Stomach (tissue), 9 donors: ENCODE data around the gene VPS41. TPM values are rescaled to one million over a fixed set of nuclear protein-coding genes. Genes with fewer than 3 reads are reported as not detected.
"Not testable (repeated sequence)": the region's sequence is repeated elsewhere in the genome, so short reads cannot be mapped to it uniquely, and the experiment has no call there.

Experiments
- DNase-seq, 2 donors: peaks; one replicate each; pipeline versions ENCODE4 v3.0.0 to v3.0.0-alpha.2; 2013 to 2019
- H3K27ac ChIP-seq, 5 donors: fragments of 200-600 bp in 4 of 5; sonication (generic) in 4 of 5; one replicate each; pipeline ENCODE4 v1.5.1; 2013 to 2019; ENCODE audit warnings: mild to moderate bottlenecking in 1 of 5, moderate library complexity in 1 of 5
- H3K27me3 ChIP-seq, 3 donors: fragments of 200-600 bp; sonication (generic); one replicate each; pipeline ENCODE4 v1.5.1; 2017 to 2019; ENCODE audit warnings: mixed run types in 1 of 3
- H3K36me3 ChIP-seq, 4 donors: fragments of 200-600 bp; sonication (generic); 1 replicate in 3 of 4; 2 replicates in 1 of 4; pipeline ENCODE4 v1.5.1; 2016 to 2019
- H3K4me1 ChIP-seq, 4 donors: fragments of 200-600 bp; sonication (generic); one replicate each; pipeline ENCODE4 v1.5.1; 2016 to 2019
- H3K4me3 ChIP-seq, 4 donors: fragments of 200-600 bp; sonication (generic) in 3 of 4; one replicate each; pipeline ENCODE4 v1.5.1; 2016 to 2019; ENCODE audit warnings: mild to moderate bottlenecking in 1 of 4
- H3K9me3 ChIP-seq, 4 donors: fragments of 200-600 bp; sonication (generic); one replicate each; pipeline ENCODE4 v1.5.1; 2016 to 2019
- EP300 ChIP-seq: sonication (generic); formaldehyde crosslinking; IDR thresholded peaks from one replicate; pipeline ENCODE4 v1.6.1; 2017; ENCODE audit warnings: antibody characterized with exemption
- POLR2A ChIP-seq, 4 donors: fragments of 450-650 bp; IDR thresholded peaks; one replicate each; pipeline ENCODE4 v1.6.1; 2016; ENCODE audit warnings: antibody characterized with exemption in 4 of 4, control low read depth in 2 of 4, mild to moderate bottlenecking in 1 of 4, moderate library complexity in 1 of 4
- POLR2AphosphoS5 ChIP-seq, 3 donors: sonication (generic); formaldehyde crosslinking; IDR thresholded peaks; one replicate each; pipeline ENCODE4 v1.6.1; 2016; ENCODE audit warnings: antibody characterized with exemption in 3 of 3
- WGBS, 5 donors: extraction: QIAGEN DNeasy Blood & Tissue Kit in 3 of 5; methylation state at CpG; one replicate each; pipeline versions ENCODE4 v1.1.5 to v1.1.7; 2013 to 2018; 5-methylcytosine and 5-hydroxymethylcytosine counted together
- intact Hi-C: fragments of 100-400 bp; cut with DNase I; formaldehyde crosslinking; loops from one replicate; pipeline ENCODE4 v1.15.1; 2023; ENCODE audit warnings: low total_unique reads
- polyA plus RNA-seq, 3 donors: library from polyadenylated mRNA; stranded (reverse); fragments of 200-250 nt; gene quantifications; one replicate each; pipeline ENCODE4 v1.2.3, GENCODE V29; 2013
- total RNA-seq, 5 donors: library from RNA; depleted of rRNA; stranded (reverse); fragments of >200 nt; gene quantifications; one replicate each; pipeline versions ENCODE4 v1.1.0 to v1.2.3, GENCODE V29; 2014 to 2016
- TF ChIP-seq, protein P1 (sequence below), 7 experiments: fragments of 450-650 bp in 4 of 7; fragments of 200-600 bp in 3 of 7; sonication (generic) in 3 of 7; IDR thresholded peaks; one replicate each; pipeline ENCODE4 v1.5.1; 2016 to 2019; ENCODE audit warnings: antibody characterized with exemption in 7 of 7, control low read depth in 2 of 7, mild to moderate bottlenecking in 1 of 7
- donor health status: healthy with polysubstance abuse.
- donor health status: Bipolar disorder and iron deficiency.
- donor health status: healthy.

Gene VPS41
- total and polyA plus RNA-seq, 8 donors, result 8.2 to 122 (median 41.4) TPM

DNA sequence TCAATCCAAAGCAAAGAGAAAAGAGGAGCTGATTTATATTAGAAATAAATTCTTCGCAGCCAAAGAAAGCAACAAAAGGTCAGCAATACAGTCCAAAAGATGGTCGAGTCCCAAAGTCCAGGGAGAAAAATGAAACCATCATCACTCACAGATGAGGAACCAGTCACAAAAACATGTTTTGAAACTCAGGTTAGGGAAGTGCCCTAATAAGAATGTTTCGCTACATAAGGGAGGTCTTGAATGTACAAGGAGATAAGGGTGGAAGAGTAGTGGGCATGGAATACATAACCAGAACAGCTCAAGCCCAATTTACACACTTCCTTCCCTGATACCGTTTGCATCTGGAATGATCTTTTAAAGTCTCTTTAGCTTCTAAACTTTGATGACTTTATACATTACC is 53.6 kb downstream of the VPS41 start:
- TF ChIP-seq POLR2A (IDR thresholded peaks at IDR 0.05), result no peak
- TF ChIP-seq, protein P1, sequence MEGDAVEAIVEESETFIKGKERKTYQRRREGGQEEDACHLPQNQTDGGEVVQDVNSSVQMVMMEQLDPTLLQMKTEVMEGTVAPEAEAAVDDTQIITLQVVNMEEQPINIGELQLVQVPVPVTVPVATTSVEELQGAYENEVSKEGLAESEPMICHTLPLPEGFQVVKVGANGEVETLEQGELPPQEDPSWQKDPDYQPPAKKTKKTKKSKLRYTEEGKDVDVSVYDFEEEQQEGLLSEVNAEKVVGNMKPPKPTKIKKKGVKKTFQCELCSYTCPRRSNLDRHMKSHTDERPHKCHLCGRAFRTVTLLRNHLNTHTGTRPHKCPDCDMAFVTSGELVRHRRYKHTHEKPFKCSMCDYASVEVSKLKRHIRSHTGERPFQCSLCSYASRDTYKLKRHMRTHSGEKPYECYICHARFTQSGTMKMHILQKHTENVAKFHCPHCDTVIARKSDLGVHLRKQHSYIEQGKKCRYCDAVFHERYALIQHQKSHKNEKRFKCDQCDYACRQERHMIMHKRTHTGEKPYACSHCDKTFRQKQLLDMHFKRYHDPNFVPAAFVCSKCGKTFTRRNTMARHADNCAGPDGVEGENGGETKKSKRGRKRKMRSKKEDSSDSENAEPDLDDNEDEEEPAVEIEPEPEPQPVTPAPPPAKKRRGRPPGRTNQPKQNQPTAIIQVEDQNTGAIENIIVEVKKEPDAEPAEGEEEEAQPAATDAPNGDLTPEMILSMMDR (IDR thresholded peaks at IDR 0.05), result no peak
- TF ChIP-seq EP300, result no peak
- no peak for TF ChIP-seq POLR2AphosphoS5 (IDR thresholded peaks at IDR 0.05)
- Histone ChIP-seq H3K4me3 (no peak overlapping the region), H3K9me3 (no peaks in the 10 kb centered on the region), H3K36me3 (peaks cover 0 to 4% (median 0%) of the 10 kb centered on the region in 4 donors), H3K27me3 (no peaks in the 10 kb centered on the region), H3K27ac (no peak overlapping the region), H3K4me1 (no peaks in the 10 kb centered on the region)
- 67 to 93% (median 83%) methylated on average over 4 of the region's 4 CpGs for WGBS, 5 donors
- intact Hi-C loops, result no loop called here
- DNase-seq, result no peak

DNA sequence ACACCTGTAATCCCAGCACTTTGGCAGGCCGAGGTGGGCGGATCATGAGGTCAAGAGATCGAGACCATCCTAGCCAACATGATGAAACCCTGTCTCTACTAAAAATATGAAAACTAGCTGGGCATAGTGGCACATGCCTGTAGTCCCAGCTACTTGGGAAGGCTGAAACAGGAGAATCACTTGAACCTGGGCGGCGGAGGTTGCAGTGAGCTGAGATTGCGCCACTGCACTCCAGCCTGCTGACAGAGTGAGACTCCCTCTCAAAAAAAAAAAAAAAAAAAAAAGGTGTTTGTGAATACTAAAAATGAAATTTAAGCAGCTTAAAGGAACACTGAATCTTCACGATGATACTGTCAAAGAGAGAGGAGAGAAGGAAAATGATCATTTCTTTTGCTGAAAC is 54.0 kb downstream of the VPS41 start:
- H3K9me3 ChIP-seq, DNase-seq, H3K27me3 ChIP-seq, H3K4me1 ChIP-seq, intact Hi-C loops, H3K4me3 ChIP-seq, H3K36me3 ChIP-seq, H3K27ac ChIP-seq: not testable (repeated sequence)
- 95 to 98% (median 98%) methylated on average over 7 of the region's 7 CpGs for WGBS, 5 donors

DNA sequence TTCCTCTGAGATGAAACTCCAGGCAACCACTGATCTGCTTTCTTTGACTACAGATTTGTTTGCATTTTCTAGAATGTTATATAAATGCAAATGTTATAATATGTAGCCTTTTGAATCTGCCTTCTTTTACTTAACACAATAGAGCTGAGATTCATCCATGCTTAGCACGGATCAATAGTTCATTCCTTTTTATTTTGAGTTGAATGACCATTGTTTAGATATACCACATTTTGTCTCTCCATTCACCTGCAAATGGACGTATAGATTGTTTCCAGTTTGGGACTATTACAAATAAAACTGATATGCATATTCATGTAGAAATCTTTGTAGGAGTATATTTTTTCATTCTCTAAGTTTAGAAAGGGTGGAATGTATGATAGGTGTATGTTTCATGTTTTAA is 57.7 kb downstream of the VPS41 start:
- no peaks in the 10 kb centered on the region for H3K4me1 ChIP-seq
- H3K27ac ChIP-seq, result no peak overlapping the region
- H3K9me3 ChIP-seq, result no peaks in the 10 kb centered on the region
- no peak overlapping the region for H3K4me3 ChIP-seq
- 86 to 90% (median 89%) methylated on average over 2 of the region's 2 CpGs for WGBS, 5 donors
- no peaks in the 10 kb centered on the region for H3K27me3 ChIP-seq
- intact Hi-C loops, result no loop called here
- no peak for DNase-seq
- H3K36me3 ChIP-seq, result peaks cover 0 to 10% (median 6%) of the 10 kb centered on the region in 4 donors
- TF ChIP-seq POLR2AphosphoS5 (IDR thresholded peaks at IDR 0.05) (no peak), POLR2A (IDR thresholded peaks at IDR 0.05) (no peak), EP300 (no peak)
- TF ChIP-seq, protein P1 (IDR thresholded peaks at IDR 0.05), result no peak

DNA sequence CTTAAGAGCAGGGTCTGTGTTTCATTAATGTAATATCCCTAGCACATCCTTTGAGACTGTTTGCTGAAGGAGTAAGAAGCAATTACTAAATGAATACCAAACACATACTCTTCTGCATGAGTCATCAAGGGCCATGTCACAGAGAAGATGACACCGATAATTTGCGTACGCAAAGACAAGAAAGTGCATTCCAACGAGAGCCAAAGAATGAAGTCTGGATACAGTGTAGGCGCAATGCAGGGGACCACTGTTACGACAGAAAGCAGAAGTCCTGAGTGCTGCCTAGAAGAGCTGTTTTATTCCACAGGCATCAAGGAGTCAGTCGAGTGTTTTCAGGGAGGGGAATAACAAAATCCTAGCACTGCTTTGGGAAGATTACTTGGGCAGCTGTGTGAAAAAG is 62.7 kb downstream of the VPS41 start:
- WGBS, 5 donors, result 79 to 90% (median 85%) methylated on average over 7 of the region's 7 CpGs
- Histone ChIP-seq H3K27me3 (no peaks in the 10 kb centered on the region), H3K36me3 (peaks cover 0 to 10% (median 6%) of the 10 kb centered on the region in 4 donors), H3K4me3 (no peak overlapping the region), H3K9me3 (no peaks in the 10 kb centered on the region), H3K27ac (no peak overlapping the region), H3K4me1 (no peaks in the 10 kb centered on the region)
- TF ChIP-seq POLR2A (IDR thresholded peaks at IDR 0.05), result no peak
- no peak for TF ChIP-seq EP300
- no peak for TF ChIP-seq POLR2AphosphoS5 (IDR thresholded peaks at IDR 0.05)
- TF ChIP-seq, protein P1 (IDR thresholded peaks at IDR 0.05), result no peak
- intact Hi-C loops, result no loop called here
- DNase-seq, result no peak

DNA sequence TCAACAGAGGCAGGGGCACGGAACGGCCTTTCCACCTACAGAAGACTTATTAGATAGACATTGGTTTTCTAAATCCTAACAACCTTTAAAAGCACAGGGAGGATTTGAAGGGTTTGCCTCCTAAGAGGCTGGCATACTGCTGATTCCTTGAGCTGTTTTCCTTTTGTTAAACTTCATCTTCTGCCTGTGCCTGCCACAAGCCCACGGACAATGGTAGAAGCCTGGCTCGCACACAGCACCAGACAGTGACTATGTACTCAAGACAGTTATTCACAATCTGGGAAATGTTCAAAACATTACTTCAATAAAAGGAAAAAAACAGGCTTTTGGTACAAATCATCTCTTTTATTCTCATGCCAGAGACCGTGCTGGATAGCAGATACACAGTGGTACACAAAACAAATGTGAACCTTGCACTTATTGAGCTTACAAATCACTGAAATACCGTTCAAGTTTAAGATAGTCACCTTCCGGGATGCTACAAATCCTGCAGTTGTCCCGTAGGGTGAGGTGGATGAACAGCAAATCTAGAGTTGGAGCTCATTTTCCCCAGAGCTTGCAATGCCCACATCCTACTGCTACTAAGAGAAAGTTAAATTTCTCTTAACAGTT is 63.9 kb downstream of the VPS41 start:
- Histone ChIP-seq H3K4me1 (no peaks in the 10 kb centered on the region), H3K4me3 (no peak overlapping the region), H3K27ac (no peak overlapping the region), H3K27me3 (no peaks in the 10 kb centered on the region), H3K36me3 (peaks cover 0 to 10% (median 6%) of the 10 kb centered on the region in 4 donors), H3K9me3 (no peaks in the 10 kb centered on the region)
- intact Hi-C loops, result no loop called here
- no peak for DNase-seq
- TF ChIP-seq EP300, result no peak
- TF ChIP-seq, protein P1 (IDR thresholded peaks at IDR 0.05), result no peak
- TF ChIP-seq POLR2A (IDR thresholded peaks at IDR 0.05), result no peak
- no peak for TF ChIP-seq POLR2AphosphoS5 (IDR thresholded peaks at IDR 0.05)
- 91 to 93% (median 92%) methylated on average over 8 of the region's 8 CpGs for WGBS, 5 donors
